Sigmoid colon (tissue), 4 donors: ENCODE results near the gene PLBD2.
A peak's percentile ranks its signal among the peaks of the same experiment; 100 is the strongest.

Experiments
- CTCF ChIP-seq, 4 experiments: fragments of 450-650 bp in 3 of 4; fragments of 200-600 bp in 1 of 4; IDR thresholded peaks; one replicate each; pipeline ENCODE4 v1.5.1; 2016 to 2019; ENCODE audit warnings: antibody characterized with exemption in 4 of 4, mild to moderate bottlenecking in 3 of 4, moderate library complexity in 2 of 4
- EP300 ChIP-seq, 4 donors: sonication (generic); formaldehyde crosslinking; IDR thresholded peaks; one replicate each; pipeline ENCODE4 v1.6.1; 2017; ENCODE audit warnings: antibody characterized with exemption in 4 of 4
- POLR2A ChIP-seq, 2 donors: fragments of 450-650 bp; IDR thresholded peaks; one replicate each; pipeline ENCODE4 v1.6.1; 2016; ENCODE audit warnings: antibody characterized with exemption in 2 of 2, mild to moderate bottlenecking in 2 of 2, moderate library complexity in 2 of 2
- POLR2AphosphoS5 ChIP-seq, 4 donors: sonication (generic); formaldehyde crosslinking; IDR thresholded peaks; one replicate each; pipeline ENCODE4 v1.6.1; 2017; ENCODE audit warnings: antibody characterized with exemption in 4 of 4

GRCh38 chr12:113422030-113422885 lies 63.9 kb downstream of the PLBD2 start, which contains the start of gene SDSL:
- TF ChIP-seq POLR2A (IDR thresholded peaks at IDR 0.05), result no peak
- no peak for TF ChIP-seq CTCF (IDR thresholded peaks at IDR 0.05)
- peak in 1 of 4 donors; percentile 7 for TF ChIP-seq EP300 (IDR thresholded peaks at IDR 0.05)
- peak in 1 of 4 donors; percentile 44 for TF ChIP-seq POLR2AphosphoS5 (IDR thresholded peaks at IDR 0.05)
